ENCODE data around the gene UBE2O.

DNA sequence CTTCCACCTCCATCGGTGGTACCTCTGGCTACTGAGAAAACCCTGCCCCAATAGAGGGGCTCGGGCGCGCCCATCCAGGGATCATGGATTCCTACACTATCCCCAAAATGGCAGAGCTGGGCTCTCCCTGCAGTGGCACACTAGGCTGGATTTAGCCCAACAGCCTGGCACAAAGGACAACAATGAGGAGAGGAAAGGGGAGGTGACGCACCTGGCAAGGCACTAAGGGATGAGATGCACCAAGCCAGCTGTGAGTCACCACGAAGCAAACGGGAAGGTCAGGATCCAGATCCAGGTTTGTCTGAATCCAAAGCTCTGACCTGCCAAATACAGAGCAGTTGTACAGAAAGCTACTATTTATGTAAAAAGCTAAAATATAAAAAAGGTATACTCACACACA lies 18.1 kb downstream of the UBE2O start:
- no peak for TF ChIP-seq POLR2A (IDR thresholded peaks at IDR 0.05)
- TF ChIP-seq, protein P1, sequence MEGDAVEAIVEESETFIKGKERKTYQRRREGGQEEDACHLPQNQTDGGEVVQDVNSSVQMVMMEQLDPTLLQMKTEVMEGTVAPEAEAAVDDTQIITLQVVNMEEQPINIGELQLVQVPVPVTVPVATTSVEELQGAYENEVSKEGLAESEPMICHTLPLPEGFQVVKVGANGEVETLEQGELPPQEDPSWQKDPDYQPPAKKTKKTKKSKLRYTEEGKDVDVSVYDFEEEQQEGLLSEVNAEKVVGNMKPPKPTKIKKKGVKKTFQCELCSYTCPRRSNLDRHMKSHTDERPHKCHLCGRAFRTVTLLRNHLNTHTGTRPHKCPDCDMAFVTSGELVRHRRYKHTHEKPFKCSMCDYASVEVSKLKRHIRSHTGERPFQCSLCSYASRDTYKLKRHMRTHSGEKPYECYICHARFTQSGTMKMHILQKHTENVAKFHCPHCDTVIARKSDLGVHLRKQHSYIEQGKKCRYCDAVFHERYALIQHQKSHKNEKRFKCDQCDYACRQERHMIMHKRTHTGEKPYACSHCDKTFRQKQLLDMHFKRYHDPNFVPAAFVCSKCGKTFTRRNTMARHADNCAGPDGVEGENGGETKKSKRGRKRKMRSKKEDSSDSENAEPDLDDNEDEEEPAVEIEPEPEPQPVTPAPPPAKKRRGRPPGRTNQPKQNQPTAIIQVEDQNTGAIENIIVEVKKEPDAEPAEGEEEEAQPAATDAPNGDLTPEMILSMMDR (IDR thresholded peaks at IDR 0.05): no peak

Data from Peyer's patch (tissue), 4 donors.